Measurements from ENCODE around the gene OSBPL3.

GRCh38 chr7:24880886-24881285, 99.1 kb downstream of the OSBPL3 start:
- TF ChIP-seq, protein P1, sequence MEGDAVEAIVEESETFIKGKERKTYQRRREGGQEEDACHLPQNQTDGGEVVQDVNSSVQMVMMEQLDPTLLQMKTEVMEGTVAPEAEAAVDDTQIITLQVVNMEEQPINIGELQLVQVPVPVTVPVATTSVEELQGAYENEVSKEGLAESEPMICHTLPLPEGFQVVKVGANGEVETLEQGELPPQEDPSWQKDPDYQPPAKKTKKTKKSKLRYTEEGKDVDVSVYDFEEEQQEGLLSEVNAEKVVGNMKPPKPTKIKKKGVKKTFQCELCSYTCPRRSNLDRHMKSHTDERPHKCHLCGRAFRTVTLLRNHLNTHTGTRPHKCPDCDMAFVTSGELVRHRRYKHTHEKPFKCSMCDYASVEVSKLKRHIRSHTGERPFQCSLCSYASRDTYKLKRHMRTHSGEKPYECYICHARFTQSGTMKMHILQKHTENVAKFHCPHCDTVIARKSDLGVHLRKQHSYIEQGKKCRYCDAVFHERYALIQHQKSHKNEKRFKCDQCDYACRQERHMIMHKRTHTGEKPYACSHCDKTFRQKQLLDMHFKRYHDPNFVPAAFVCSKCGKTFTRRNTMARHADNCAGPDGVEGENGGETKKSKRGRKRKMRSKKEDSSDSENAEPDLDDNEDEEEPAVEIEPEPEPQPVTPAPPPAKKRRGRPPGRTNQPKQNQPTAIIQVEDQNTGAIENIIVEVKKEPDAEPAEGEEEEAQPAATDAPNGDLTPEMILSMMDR (IDR thresholded peaks at IDR 0.05), result no peak
- TF ChIP-seq SIN3A (IDR thresholded peaks at IDR 0.05; ENCODE audit: borderline replicate concordance, insufficient read depth, low read depth, low read length) (no peak), POLR2AphosphoS5 (IDR thresholded peaks at IDR 0.05; ENCODE audit: low read depth, low read length) (no peak), TCF7L2 (IDR thresholded peaks at IDR 0.05; ENCODE audit: low read depth, low read length) (no peak)

Measured in Panc1 (cell line).